Activated T-cell treated with anti-CD3 and anti-CD28 coated beads for 48 hours (primary cell): Measurements from ENCODE around the gene RHOC.

Experiments
- DNase-seq: peaks from one replicate; pipeline ENCODE4 v3.0.0-alpha.2; 2020; ENCODE audit warnings: low read depth

Gene RHOC

DNA sequence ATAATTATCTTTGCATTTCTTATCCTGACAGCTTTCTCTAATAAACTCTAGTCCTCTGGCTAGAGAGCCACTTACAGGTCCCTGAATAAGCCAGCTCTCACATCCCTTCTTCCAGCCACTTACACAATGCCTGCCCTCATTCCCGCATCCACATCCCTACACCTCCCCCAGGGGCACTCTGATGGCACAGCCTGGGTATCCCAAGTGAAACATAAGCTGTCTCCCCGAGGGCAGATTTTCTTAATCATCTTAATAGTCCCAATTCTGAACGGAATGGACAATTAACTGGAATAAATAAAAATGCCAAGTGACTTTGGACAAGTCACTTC is 4.9 kb downstream of the RHOC start:
- no peak for DNase-seq

DNA sequence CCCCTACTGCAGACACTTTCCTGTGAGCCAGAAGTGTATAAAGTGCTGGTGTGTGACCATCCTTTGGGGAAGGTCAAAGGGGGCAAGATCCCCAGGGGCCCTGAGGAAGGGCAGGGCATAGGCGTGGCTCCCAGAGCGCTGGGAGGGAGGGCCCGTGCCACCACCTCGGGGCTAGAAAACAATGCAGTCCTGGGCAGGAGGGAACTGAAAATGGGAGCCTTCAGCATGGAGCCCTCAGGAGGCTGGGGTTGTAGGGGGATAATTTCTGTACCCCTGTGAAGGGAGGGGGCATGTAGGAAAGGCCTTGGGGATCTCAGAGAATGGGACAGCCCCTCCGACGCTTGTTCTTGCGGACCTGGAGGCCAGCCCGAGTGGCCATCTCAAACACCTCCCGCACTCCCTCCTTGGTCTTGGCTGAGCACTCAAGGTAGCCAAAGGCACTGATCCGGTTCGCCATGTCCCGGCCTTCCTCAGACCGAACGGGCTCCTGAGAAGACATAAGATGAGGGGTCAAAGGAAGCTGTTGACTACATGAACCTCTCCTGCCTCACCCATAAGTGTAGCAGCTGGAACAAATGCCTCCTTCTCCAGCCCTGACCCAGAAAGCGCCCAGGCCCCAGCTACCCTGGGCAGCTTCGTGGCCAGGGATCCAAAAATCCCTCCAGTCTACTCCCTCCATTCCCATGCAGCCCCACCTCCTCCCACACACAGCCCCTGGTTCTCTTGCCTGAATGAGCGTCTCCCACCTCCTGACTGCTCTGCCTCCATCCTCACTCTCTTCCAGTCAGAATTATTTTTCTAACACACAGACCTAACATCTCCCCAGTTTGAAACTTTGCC is 5.5 kb downstream of the RHOC start:
- DNase-seq = no peak

DNA sequence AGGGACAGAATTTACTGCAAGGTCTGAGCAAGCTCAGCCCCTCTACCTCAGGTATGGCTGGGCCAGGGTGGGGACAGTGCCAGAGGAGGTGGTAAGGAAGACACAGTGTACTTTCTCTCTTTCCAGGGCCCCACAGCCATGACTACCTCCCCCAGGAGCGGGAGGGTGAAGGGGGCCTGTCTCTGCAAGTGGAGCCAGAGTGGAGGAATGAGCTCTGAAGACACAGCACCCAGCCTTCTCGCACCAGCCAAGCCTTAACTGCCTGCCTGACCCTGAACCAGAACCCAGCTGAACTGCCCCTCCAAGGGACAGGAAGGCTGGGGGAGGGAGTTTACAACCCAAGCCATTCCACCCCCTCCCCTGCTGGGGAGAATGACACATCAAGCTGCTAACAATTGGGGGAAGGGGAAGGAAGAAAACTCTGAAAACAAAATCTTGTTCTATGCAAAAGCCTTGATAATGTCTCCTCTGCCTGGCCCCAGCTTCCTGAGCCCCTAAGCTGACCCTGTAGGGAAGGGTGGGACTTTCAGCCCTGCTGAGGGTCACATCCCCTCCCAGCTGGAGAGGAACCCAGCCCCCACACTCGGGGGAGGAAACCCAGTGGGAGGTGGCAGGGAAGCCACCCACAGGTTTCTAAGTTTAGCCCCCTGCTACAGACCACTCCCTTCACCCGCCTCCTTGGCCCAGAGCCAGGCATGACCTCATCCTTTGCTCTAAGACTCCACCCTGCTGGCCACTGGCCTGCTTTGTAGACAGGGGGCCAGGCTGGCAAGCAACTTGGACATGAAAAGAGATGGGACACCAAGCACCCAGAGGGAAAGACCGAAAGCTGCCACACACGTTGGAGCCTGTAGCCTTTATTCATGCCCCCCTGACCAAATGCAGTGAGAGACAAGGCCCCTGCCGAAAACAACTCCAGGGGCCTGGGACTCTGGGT is 6.4 kb downstream of the RHOC start:
- peak; percentile 52 for DNase-seq

DNA sequence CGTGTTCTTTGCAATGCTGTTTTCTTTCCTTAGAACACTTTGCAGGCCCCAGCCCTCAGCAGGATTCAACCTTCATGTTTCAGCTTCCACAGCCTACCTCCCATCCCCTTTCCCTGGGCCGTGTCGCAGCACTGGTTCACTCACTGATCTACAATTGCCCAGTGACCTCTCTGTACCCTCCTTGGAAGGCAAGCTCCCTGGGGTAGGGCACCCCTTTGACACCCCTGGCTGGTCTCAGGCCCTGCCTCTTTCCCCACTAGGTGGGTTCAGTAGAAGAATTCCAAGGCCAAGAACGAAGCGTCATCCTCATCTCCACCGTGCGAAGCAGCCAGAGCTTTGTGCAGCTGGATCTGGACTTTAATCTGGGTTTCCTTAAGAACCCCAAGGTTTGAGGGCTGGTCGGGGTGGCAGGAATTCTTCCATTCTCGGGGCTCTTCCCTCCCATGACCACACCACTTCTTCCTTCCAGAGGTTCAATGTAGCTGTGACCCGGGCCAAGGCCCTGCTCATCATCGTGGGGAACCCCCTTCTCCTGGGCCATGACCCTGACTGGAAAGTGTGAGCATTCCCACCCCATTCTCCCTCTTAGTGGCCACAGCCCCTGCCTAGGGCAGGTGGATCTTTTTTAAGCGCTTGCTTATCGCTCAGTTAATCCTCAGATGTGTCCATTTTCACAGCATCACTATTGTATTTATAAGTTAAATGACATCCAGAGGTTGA is 7.3 kb downstream of the RHOC start:
- DNase-seq = no peak

DNA sequence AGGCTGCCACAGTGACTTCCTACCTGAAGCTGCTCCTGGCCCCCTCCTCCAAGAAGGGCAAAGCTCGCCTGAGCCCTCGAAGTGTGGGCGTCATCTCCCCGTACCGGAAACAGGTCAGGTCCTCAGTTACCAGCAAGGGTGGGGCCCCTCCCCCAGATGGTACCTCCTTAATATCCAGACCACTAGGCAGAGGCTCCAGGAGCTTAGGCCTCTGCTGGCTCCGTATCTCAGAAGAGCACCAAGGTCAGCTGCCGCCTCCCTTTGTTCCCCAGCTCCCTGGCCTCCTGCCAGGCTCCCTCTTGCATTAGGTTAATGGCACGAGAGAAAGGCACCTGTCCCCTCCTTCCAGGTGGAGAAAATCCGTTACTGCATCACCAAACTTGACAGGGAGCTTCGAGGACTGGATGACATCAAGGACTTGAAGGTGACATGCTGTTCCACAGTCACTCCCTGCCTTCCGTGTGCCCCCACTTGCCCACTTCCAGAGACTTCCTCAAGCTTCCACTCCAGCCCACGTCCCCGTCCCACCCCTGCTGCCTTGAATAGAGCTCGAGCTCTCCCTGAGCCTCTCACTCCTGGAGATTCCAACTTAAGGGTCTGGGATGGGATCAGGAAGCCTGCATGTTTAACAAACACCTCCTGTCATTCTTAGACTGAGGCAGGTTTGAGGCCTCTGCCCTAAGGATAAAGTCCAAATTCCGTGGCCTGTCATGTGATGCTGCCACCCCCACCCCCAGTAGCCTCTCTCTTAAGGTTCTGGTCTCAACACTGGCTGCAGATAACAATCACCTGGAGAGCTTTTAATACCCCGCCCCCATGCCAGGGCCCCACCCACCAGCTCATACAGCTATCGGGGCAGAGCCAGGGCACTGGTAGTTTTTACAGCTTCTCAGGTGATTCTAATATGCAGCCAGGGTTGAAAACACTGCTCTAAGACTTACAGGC is 8.3 kb downstream of the RHOC start:
- DNase-seq = no peak

DNA sequence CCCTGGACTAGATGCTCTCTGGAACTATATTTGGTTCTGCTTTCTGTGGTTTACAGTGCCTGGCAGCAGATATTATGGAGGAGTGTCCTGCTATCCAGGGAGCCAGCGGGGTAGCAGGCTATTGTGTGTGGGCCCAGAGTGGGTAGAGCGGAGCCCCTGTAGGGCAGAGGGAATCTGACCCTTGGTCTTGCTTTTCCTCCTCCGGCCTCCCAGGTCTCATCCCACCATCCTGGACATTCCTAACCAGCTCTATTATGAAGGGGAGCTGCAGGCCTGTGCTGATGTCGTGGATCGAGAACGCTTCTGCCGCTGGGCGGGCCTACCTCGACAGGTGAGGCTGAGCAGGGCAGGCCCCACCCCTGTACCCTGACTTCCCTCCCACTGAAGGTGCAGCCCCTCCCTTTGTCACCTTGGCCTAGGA is 9.1 kb downstream of the RHOC start:
- no peak for DNase-seq

DNA sequence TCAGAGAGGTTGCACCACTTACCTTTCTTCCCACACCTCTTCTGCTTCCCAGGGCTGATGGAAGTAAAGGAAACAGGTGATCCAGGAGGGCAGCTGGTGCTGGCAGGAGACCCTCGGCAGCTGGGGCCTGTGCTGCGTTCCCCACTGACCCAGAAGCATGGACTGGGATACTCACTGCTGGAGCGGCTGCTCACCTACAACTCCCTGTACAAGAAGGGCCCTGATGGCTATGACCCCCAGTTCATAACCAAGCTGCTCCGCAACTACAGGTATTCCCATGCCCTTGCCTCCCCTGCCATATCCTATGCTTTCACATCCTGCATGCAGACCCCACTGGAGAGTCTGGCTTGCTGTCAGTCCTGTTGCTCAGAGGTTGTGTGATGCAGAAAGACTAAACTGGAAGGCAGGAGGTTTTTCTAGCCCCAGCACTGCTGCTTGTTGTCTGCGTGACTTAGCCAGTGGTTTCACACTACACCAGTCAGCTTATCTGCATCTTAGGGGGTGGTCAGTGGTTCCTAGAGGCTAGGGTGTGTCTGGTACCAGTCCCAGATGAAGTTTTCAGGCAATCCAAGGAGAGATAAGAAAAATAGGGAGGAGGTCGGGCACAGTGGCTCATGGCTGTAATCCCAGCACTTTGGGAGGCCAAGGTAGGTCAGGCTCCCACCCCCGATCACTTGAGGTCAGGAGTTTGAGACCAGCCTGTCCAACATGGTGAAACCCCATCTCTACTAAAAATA is 10.2 kb downstream of the RHOC start:
- DNase-seq = no peak

DNA sequence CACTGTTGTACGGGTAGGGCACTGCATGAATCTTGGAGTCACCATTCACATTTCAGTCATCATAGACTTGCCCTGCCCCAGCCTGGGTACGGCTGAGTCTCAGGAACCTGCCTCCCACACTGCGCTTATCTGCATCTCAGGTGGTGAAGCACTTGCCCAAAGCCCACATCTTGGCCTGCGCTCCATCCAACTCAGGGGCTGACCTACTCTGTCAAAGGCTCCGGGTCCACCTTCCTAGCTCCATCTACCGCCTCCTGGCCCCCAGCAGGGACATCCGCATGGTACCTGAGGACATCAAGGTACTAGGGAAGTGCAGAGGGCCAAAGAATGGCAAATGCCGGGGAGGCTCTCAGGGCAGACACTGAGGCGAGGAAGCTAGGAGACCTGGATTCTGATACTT is 11.7 kb downstream of the RHOC start:
- no peak for DNase-seq

DNA sequence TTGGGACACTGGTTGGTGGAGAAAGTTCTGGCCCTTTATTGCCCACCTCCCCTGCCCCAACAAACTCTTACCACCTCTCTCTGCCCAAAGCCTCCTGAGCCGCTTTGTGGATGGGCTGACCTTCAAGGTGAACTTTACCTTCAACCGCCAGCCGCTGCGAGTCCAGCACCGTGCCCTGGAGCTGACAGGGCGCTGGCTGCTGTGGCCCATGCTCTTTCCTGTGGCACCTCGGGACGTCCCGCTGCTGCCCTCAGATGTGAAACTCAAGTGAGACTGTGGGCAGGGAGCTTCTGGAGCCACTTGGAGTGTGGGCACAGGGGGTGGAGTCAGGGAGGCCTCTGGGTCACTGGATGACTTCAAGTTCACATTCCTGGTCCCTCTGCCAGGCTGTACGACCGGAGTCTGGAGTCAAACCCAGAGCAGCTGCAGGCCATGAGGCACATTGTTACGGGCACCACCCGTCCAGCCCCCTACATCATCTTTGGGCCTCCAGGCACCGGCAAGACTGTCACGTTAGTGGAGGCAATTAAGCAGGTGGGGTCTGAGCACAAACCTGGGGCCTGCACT is 12.5 kb downstream of the RHOC start:
- DNase-seq = no peak

DNA sequence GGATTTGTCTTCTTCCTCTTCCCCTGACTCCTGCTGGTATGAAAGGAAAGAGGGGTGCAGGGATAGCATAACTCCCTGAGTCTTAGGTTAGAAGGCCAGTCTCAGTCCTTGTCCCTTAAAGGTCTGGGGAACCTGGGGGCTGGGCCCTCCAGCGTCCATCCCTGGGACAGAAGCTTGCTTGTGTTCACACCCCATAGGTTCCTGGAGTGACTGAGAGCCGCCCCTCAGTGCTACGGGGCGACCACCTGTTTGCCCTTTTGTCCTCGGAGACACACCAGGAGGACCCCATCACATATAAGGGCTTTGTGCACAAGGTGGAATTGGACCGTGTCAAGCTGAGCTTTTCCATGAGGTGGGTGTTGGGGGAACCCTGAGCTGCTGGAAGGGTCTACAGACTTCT is 13.1 kb downstream of the RHOC start:
- no peak for DNase-seq

DNA sequence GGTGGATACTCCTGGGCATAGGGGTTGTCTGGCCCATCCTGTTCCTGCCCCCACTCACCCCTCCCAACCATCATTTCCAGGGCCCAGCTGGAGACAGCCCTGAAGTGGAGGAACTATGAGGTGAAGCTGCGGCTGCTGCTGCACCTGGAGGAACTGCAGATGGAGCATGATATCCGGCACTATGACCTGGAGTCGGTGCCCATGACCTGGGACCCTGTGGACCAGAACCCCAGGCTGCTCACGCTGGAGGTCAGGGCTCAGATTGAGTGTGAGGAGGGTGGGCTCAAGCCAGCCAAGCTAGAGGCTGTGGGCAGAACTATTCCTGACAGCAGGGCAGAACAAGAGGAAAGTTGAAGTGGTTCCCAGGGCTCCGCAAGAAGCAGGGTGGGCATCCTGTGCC is 14.2 kb downstream of the RHOC start:
- DNase-seq = no peak

DNA sequence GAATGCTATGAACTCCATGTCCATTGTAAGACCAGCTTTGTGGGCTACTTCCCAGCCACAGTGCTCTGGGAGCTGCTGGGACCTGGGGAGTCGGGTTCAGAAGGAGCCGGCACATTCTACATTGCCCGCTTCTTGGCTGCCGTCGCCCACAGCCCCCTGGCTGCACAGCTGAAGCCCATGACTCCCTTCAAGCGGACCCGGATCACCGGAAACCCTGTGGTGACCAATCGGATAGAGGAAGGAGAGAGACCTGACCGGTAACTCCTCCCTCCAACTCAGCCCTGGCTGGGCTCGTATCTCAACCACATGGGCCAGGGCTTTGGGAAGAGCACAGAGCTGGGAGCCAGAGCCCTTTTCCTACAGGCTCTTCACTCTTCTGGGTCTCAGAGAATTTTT is 17.1 kb downstream of the RHOC start:
- no peak for DNase-seq

DNA sequence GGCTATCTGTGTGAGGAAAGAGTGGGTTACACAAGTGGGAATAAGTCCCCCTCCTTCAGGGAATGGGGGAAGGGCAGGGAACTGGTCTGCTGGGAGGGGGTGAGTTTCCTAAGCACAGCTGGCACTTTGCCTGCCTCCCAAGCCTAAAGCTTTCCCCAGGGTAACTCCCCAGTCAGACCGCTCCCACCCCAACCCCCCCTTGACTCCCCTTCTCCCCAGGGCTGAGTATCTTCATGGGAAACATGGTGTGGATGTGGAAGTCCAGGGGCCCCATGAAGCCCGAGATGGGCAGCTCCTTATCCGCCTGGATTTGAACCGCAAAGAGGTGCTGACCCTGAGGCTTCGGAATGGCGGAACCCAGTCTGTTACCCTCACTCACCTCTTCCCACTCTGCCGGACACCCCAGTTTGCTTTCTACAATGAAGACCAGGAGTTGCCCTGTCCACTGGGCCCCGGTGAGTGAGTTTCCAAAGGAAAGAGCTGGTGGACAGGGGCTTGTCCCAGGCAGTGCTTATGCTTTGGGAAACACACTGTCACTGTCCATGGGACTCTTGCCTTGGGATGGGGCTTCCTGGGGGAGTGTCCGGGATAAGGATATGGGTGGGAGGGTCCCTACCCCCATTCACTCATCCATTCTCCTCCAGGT is 17.6 kb downstream of the RHOC start:
- no peak for DNase-seq

DNA sequence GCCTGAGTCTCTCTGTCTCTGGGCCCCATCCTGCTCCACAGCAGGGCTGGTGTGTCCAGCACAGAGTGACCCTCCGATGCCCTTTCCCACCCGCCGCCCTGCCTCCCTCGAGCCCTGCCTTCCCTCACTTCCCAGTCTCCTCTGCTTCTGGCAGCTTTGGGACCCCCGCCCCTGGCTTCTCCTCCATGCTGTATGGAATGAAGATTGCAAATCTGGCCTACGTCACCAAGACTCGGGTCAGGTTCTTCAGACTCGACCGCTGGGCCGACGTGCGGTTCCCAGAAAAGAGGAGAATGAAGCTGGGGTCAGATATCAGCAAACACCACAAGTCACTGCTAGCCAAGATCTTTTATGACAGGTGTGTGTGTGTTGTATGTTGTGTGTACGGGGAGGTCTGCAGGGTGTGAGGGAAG is 18.1 kb downstream of the RHOC start:
- no peak for DNase-seq

DNA sequence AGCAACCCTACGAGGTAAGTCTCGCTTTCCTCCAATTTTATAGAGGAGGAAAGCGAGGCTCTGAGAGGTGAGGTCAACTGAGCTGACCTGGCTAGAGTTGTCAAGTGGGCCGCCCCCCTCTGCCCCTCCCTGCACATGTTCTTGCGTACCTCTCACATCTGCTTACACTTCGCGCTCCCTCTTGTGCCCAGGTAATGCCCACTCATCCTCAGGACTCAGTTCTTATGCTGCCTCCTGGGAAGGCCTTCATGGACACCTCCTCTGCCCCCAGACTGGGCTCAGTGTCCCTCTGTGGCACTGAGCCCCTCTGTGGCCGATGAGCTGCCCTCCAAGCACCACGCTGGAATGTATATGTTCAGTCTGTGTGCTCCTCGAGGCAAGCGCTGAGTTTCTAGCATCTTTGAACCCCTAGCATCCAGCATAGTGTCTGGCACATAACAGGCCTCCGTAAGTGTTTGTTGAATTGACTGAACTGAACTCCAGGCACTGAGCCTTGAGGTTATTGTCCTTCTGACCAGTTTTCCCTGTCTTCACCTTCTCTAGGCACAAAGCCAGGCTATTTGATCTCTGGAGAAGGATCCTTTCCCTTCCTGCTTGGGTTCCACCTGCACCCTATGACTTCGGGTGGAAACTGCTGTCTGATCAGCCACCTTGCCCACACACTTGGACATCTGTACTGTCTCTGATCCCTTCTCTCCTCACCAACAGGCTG is 19.0 kb downstream of the RHOC start:
- DNase-seq = no peak

DNA sequence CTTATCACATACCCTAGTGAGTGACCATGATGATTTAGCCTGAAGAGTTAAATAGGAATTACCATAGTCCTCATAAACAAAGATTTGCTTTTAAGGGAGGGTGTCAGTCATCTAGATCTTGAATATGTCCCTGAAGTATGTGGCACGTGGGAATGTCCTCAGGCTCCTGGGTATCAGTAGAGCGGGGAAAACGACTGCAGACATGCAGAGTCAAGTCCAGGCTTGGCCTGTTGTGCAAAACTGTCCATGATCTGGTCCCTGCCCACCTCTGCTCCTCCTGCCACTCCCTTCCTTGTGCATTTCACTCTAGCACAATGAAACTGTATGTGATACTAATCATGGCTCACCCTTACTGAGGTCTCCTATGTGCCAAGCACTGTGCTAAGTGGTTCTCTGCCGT is 19.6 kb downstream of the RHOC start:
- no peak for DNase-seq

DNA sequence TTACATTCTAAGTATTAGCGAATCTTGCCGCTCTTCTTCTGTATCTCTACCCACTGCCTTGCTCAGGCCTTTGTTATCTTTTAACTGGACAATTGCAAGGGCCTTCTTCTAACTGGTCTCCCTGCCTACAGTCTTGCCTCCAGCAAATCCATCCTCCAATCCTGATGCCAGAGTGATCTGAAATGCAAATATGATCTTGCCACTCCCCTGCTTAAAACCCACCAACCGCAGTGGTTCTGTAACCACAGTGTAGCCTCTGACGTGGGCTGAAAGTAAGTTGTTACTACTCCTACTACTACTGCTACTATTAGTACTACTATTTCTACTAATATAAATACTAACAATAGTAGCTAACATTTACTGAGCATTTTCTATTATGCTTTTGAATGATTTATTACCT is 20.1 kb downstream of the RHOC start:
- no peak for DNase-seq

DNA sequence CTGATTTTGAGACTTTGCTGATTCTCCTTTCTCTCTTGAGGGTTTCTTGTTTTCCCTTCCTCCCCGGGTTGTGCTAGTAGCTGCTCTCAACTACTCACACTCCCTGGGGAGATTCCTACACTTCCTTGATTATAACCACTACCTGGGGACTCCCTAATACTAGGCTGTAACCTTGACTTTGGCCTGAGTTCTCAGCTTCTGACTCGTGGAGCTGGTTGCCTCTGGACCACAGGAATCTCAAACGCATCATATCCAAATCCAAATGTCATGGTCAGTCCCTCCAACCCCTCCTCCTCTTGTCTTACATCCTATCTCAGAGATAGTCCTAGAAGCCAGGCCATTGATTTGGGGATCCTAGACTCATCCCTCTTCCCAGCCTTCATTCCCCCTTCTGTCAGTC is 20.5 kb downstream of the RHOC start:
- DNase-seq = no peak

DNA sequence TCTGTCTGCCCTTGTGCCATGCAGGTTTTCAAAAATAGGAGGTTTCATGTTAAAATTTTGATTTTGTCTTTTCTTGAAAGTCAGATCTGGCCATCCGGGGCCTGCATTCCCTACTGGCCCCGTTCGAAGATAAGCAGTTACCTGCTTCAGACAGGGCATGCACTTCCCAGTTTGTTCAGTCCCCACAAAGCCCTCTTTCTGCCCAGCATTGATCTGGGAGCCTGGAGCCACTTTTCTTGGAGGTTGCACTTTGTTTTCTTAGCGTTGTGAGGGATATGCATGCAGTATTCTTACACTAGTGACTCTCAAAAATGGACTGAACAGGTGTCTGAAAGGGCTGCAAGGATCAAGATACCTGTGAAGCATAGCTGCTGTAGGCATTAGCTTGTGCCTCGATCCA is 21.0 kb downstream of the RHOC start:
- DNase-seq = no peak
